Esophagus squamous epithelium (tissue), 4 donors: ENCODE measurements around the gene ARHGAP4.

Source experiments
- POLR2A ChIP-seq, 4 donors: fragments of 450-650 bp; IDR thresholded peaks; one replicate each; pipeline ENCODE4 v1.6.1; 2017; ENCODE audit warnings: antibody characterized with exemption in 4 of 4, mild to moderate bottlenecking in 4 of 4, moderate library complexity in 3 of 4
- TF ChIP-seq, protein P1 (sequence below), 6 experiments: fragments of 450-650 bp in 4 of 6; fragments of 200-600 bp in 2 of 6; sonication (generic) in 2 of 6; IDR thresholded peaks; one replicate each; pipeline ENCODE4 v1.5.1; 2016 to 2019; ENCODE audit warnings: antibody characterized with exemption in 6 of 6, mild to moderate bottlenecking in 4 of 6, moderate library complexity in 4 of 6

DNA sequence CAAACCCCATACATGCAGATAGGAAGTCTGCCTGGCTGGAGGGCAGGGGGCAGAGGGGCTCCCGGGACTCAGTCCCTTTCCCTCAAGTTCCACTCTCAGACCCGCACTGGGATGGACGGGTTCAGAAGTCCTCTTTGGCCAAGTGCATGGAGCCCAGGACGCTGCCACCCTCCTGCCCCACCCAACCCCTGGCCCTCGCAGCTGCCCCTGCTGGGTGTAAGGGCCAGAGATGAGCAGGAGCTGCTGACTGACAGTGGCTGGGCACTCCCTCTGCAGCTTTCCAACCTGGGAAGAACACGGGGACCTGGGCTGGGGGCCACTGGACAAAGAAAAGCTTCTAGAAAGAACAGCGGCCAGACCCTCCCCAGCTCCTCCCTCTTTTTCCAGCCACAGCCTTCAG, 43.5 kb downstream of the ARHGAP4 start:
- no peak for TF ChIP-seq POLR2A (IDR thresholded peaks at IDR 0.05)
- TF ChIP-seq, protein P1, sequence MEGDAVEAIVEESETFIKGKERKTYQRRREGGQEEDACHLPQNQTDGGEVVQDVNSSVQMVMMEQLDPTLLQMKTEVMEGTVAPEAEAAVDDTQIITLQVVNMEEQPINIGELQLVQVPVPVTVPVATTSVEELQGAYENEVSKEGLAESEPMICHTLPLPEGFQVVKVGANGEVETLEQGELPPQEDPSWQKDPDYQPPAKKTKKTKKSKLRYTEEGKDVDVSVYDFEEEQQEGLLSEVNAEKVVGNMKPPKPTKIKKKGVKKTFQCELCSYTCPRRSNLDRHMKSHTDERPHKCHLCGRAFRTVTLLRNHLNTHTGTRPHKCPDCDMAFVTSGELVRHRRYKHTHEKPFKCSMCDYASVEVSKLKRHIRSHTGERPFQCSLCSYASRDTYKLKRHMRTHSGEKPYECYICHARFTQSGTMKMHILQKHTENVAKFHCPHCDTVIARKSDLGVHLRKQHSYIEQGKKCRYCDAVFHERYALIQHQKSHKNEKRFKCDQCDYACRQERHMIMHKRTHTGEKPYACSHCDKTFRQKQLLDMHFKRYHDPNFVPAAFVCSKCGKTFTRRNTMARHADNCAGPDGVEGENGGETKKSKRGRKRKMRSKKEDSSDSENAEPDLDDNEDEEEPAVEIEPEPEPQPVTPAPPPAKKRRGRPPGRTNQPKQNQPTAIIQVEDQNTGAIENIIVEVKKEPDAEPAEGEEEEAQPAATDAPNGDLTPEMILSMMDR (IDR thresholded peaks at IDR 0.05): no peak
